K562 (cell line): Measurements from ENCODE around the gene ACTN3.

Experiments used
- GTF2A2 ChIP-seq: IDR thresholded peaks from 2 replicates; pipeline ENCODE4 v1.6.1; 2016; ENCODE audit warnings: mild to moderate bottlenecking, missing genetic modification characterization, missing compliant biosample characterization
- MXI1 ChIP-seq: IDR thresholded peaks from 2 replicates; pipeline ENCODE4 v1.6.1; 2011; ENCODE audit warnings: low read depth, mild to moderate bottlenecking, improper control_type of control experiment, low read length
- TBL1XR1 ChIP-seq, 2 experiments: IDR thresholded peaks; 2 replicates each; pipeline ENCODE4 v1.6.1; 2012; ENCODE audit warnings: improper control_type of control experiment in 2 of 2, low read length in 2 of 2, mild to moderate bottlenecking in 1 of 2
- ZBTB7A ChIP-seq: IDR thresholded peaks from 2 replicates; pipeline ENCODE4 v1.6.1; 2011; ENCODE audit warnings: low read depth, mild to moderate bottlenecking, low read length, moderate library complexity, borderline replicate concordance; ENCODE audit not compliant: control insufficient read depth
- ZFP1 ChIP-seq: fragments of 450-650 bp; formaldehyde crosslinking; IDR thresholded peaks from 2 replicates; pipeline ENCODE4 v1.4.0; 2020; ENCODE audit warnings: mild to moderate bottlenecking, mixed read lengths
- ZNF263 ChIP-seq: sonication (generic); formaldehyde crosslinking; IDR thresholded peaks from 2 replicates; pipeline ENCODE4 v1.8.0; 2022; ENCODE audit warnings: mild to moderate bottlenecking, missing genetic modification reagents, borderline replicate concordance
- TF ChIP-seq, protein P1 (sequence below): fragments of 450-650 bp; conservative IDR thresholded peaks from 2 replicates; pipeline ENCODE4 v1.6.1; 2016; ENCODE audit warnings: missing genetic modification characterization, low read depth, mild to moderate bottlenecking, control low read depth, missing compliant biosample characterization
- TF ChIP-seq, protein P2 (sequence below): sonication (generic); formaldehyde crosslinking; IDR thresholded peaks from 2 replicates; pipeline ENCODE4 v1.8.0; 2022; ENCODE audit warnings: mild to moderate bottlenecking, missing genetic modification reagents
- TF ChIP-seq, protein P3 (sequence below), 3 experiments: IDR thresholded peaks in 2 of 3; conservative IDR thresholded peaks in 1 of 3; 2 replicates each; pipeline ENCODE4 v1.5.1; 2011 to 2012; ENCODE audit warnings: low read length in 3 of 3, mild to moderate bottlenecking in 3 of 3, control low read depth in 2 of 3, improper control_type of control experiment in 1 of 3, inconsistent platforms in 1 of 3, low read depth in 1 of 3, mixed read lengths in 1 of 3, moderate library complexity in 1 of 3; ENCODE audit not compliant: insufficient read depth in 2 of 3

DNA sequence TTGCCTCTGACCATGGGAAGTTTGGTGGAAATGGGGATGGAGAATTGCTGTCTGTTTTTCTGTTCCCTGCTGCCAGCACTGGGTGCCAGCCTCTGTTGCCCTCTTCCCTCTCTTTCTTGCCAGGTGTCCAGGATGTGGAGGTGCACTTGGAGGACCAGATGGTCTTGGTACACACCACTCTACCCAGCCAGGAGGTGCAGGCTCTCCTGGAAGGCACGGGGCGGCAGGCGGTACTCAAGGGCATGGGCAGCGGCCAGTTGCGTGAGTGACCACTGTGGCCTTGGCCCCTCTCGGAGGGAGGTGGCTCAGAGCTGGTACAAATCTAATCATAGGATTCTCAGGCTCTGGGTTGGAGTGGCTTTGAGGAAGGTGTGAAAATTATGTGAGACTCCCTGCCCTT, 52.3 kb downstream of the ACTN3 start:
- TF ChIP-seq, protein P1, sequence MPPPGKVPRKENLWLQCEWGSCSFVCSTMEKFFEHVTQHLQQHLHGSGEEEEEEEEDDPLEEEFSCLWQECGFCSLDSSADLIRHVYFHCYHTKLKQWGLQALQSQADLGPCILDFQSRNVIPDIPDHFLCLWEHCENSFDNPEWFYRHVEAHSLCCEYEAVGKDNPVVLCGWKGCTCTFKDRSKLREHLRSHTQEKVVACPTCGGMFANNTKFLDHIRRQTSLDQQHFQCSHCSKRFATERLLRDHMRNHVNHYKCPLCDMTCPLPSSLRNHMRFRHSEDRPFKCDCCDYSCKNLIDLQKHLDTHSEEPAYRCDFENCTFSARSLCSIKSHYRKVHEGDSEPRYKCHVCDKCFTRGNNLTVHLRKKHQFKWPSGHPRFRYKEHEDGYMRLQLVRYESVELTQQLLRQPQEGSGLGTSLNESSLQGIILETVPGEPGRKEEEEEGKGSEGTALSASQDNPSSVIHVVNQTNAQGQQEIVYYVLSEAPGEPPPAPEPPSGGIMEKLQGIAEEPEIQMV (tag): no peak
- no peak for TF ChIP-seq ZFP1 (CRISPR knock-in tag)
- no peak for TF ChIP-seq GTF2A2
- no peak for TF ChIP-seq ZBTB7A
- TF ChIP-seq, protein P2, sequence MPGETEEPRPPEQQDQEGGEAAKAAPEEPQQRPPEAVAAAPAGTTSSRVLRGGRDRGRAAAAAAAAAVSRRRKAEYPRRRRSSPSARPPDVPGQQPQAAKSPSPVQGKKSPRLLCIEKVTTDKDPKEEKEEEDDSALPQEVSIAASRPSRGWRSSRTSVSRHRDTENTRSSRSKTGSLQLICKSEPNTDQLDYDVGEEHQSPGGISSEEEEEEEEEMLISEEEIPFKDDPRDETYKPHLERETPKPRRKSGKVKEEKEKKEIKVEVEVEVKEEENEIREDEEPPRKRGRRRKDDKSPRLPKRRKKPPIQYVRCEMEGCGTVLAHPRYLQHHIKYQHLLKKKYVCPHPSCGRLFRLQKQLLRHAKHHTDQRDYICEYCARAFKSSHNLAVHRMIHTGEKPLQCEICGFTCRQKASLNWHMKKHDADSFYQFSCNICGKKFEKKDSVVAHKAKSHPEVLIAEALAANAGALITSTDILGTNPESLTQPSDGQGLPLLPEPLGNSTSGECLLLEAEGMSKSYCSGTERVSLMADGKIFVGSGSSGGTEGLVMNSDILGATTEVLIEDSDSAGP: no peak
- no peak for TF ChIP-seq MXI1
- no peak for TF ChIP-seq ZNF263 (CRISPR knock-in tag)
- TF ChIP-seq TBL1XR1 (IDR thresholded peaks at IDR 0.05; ENCODE audit: low read length in 2 of 2): no peak
- TF ChIP-seq, protein P3, sequence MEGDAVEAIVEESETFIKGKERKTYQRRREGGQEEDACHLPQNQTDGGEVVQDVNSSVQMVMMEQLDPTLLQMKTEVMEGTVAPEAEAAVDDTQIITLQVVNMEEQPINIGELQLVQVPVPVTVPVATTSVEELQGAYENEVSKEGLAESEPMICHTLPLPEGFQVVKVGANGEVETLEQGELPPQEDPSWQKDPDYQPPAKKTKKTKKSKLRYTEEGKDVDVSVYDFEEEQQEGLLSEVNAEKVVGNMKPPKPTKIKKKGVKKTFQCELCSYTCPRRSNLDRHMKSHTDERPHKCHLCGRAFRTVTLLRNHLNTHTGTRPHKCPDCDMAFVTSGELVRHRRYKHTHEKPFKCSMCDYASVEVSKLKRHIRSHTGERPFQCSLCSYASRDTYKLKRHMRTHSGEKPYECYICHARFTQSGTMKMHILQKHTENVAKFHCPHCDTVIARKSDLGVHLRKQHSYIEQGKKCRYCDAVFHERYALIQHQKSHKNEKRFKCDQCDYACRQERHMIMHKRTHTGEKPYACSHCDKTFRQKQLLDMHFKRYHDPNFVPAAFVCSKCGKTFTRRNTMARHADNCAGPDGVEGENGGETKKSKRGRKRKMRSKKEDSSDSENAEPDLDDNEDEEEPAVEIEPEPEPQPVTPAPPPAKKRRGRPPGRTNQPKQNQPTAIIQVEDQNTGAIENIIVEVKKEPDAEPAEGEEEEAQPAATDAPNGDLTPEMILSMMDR (IDR thresholded peaks at IDR 0.05 in 2 of 3, conservative IDR thresholded peaks at IDR 0.05 in 1 of 3; ENCODE audit: insufficient read depth in 2 of 3, low read depth in 1 of 3, low read length in 3 of 3): no peak
